ENCODE measurements around the gene DLGAP1.

DNA sequence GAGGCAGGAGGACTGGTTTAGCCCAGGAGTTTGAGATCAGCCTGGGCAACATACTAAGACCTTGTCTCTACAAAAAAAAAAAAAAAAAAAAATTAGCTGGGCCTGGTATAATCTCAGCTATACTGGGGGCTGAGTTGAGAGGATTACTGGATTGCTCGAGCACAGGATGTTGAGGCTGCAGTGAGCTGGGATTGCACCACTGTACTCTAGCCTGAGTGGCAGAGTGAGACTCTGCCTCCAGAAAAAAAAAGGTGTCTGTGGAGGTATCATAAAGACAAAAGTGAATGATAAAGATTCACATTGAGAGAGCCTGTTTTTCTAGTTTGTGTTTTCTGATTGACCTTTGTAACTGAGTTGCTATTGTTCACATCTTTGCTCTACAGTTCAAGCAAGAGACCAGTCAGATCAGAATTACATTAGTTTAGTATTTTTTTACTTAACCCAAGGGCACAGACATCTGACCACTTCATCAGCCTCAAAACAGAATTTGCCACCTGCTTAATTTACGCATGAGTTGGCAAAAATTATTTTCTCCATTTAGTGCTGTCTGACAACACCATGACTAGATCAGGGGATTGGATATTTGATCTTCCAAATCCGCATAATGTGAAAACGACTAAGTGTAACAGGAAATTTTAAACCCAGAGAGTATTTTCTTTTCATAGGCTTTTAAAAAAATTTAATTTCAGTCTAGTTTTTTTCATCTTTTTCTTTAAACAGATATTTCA, 734.1 kb downstream of the DLGAP1 start:
- TF ChIP-seq, protein P1, sequence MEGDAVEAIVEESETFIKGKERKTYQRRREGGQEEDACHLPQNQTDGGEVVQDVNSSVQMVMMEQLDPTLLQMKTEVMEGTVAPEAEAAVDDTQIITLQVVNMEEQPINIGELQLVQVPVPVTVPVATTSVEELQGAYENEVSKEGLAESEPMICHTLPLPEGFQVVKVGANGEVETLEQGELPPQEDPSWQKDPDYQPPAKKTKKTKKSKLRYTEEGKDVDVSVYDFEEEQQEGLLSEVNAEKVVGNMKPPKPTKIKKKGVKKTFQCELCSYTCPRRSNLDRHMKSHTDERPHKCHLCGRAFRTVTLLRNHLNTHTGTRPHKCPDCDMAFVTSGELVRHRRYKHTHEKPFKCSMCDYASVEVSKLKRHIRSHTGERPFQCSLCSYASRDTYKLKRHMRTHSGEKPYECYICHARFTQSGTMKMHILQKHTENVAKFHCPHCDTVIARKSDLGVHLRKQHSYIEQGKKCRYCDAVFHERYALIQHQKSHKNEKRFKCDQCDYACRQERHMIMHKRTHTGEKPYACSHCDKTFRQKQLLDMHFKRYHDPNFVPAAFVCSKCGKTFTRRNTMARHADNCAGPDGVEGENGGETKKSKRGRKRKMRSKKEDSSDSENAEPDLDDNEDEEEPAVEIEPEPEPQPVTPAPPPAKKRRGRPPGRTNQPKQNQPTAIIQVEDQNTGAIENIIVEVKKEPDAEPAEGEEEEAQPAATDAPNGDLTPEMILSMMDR (IDR thresholded peaks at IDR 0.05; ENCODE audit: low read depth, low read length, missing input control), result no peak
- TF ChIP-seq GABPA (IDR thresholded peaks at IDR 0.05 in 1 of 2, conservative IDR thresholded peaks at IDR 0.05 in 1 of 2) (no peak), EGR1 (IDR thresholded peaks at IDR 0.05; ENCODE audit: low read depth in 2 of 2) (no peak), YY1 (IDR thresholded peaks at IDR 0.05) (no peak), SP1 (IDR thresholded peaks at IDR 0.05) (peak; percentile 10), TAF1 (conservative IDR thresholded peaks at IDR 0.05) (no peak), FOXA1 (IDR thresholded peaks at IDR 0.05) (no peak), JUND (IDR thresholded peaks at IDR 0.05) (no peak), NR2F2 (IDR thresholded peaks at IDR 0.05) (no peak)
- TF ChIP-seq, protein P2, sequence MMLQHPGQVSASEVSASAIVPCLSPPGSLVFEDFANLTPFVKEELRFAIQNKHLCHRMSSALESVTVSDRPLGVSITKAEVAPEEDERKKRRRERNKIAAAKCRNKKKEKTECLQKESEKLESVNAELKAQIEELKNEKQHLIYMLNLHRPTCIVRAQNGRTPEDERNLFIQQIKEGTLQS (IDR thresholded peaks at IDR 0.05), result no peak
- TF ChIP-seq, protein P3, sequence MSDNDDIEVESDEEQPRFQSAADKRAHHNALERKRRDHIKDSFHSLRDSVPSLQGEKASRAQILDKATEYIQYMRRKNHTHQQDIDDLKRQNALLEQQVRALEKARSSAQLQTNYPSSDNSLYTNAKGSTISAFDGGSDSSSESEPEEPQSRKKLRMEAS (IDR thresholded peaks at IDR 0.05), result no peak

Data from liver (tissue), 3 donors.